Measurements from ENCODE around the gene CACNA1D. TPM values are rescaled to one million over a fixed set of nuclear protein-coding genes. Genes with fewer than 3 reads are reported as not detected.

The CACNA1D gene
- polyA plus RNA-seq, 1 donor (not counting 4 experiments of a cell fraction or from before 2014, with no cell fraction given) = 0.20 TPM

DNA sequence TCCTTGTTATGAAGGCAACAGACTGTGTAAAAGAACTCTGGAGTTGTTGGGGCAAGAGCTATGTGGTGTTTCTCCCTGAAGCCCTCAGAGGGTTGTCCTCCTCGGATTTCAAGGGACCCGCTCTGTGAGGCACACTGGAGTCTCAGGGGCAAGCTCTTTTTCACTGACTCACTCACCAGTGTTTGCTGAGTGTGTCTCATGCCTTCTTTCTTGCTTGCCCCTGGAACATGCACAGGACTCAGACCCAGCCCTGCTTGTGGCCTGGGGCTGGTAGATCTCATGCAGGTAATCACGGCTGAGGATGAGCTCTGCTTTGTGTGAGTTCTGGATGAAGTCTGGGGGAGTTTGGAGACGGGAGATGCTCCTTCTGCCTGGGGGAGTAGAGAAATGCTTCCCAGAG lies 93.7 kb downstream of the CACNA1D start:
- DNase-seq (ENCODE audit: low read depth, low spot score) = no peak
- dilution Hi-C loops (cut with MboI; ENCODE audit: extremely low pct_ligation_motif_present, low sequenced_read_pairs) = no loop called here
- no peak overlapping the region for H2AFZ ChIP-seq (ENCODE audit: control insufficient read depth, low read length)
- no peaks in the 10 kb centered on the region for H3K27me3 ChIP-seq (ENCODE audit: control insufficient read depth, extremely low read depth, insufficient read depth, low read length)
- no peak overlapping the region for H3K4me3 ChIP-seq (ENCODE audit: control insufficient read depth in 2 of 3, extremely low read depth in 1 of 3, insufficient read depth in 2 of 3, low read depth in 1 of 3, low read length in 3 of 3)
- peaks cover 6% of the 10 kb centered on the region for H3K4me1 ChIP-seq (ENCODE audit: control insufficient read depth, extremely low read depth, insufficient read depth, low read length)
- H3K4me2 ChIP-seq (ENCODE audit: control insufficient read depth, extremely low read depth, insufficient read depth, low read depth, low read length) = no peak overlapping the region
- TF ChIP-seq CTCF (optimal IDR thresholded peaks at IDR 0.05 in 1 of 3, IDR thresholded peaks at IDR 0.05 in 1 of 3, conservative IDR thresholded peaks at IDR 0.05 in 1 of 3; ENCODE audit: extremely low read depth in 1 of 3, insufficient read depth in 2 of 3, low read length in 3 of 3) = no peak
- TF ChIP-seq EZH2 (IDR thresholded peaks at IDR 0.05; ENCODE audit: low read length) = no peak
- no peaks in the 10 kb centered on the region for H3K79me2 ChIP-seq (ENCODE audit: control insufficient read depth, insufficient read depth, low read length)
- H3K9ac ChIP-seq (ENCODE audit: control insufficient read depth, extremely low read depth, insufficient read depth, low read length) = no peak overlapping the region
- no peaks in the 10 kb centered on the region for H3K9me1 ChIP-seq (ENCODE audit: control insufficient read depth, extremely low read depth, insufficient read depth, low read length)
- H3K27ac ChIP-seq (ENCODE audit: control insufficient read depth, insufficient read depth, low read length) = no peak overlapping the region
- H3K36me3 ChIP-seq (ENCODE audit: control insufficient read depth in 2 of 2, extremely low read depth in 1 of 2, insufficient read depth in 2 of 2, low read length in 2 of 2) = no peaks in the 10 kb centered on the region
- no peaks in the 10 kb centered on the region for H3K9me3 ChIP-seq (ENCODE audit: control insufficient read depth, low read depth, low read length)
- FAIRE-seq = no peak
- no peaks in the 10 kb centered on the region for H4K20me1 ChIP-seq (ENCODE audit: control insufficient read depth, extremely low read depth, insufficient read depth, low read length)

DNA sequence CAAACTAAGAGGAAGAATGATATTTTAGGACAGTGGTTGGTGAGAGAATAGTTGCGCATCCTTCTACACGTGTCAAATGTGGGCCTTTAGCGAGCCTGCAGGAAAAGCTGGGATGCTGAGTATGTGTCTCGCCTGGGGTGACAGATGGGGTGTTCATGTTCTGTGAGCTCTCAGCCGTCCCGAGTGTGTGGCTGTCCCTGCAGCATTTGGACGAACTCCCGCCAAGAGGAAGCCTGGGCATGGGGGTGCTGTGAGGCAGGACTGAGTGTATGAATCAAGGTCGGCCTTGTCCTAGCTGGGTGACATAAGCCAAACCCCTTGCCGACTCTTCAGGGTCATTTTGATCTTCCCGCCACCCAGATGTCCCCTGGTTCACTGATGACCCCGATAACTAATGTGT lies 94.8 kb downstream of the CACNA1D start:
- DNase-seq (ENCODE audit: low read depth, low spot score) (no peak), FAIRE-seq (no peak)
- Histone ChIP-seq H3K4me1 (ENCODE audit: control insufficient read depth, extremely low read depth, insufficient read depth, low read length) (no peaks in the 10 kb centered on the region), H3K4me3 (ENCODE audit: control insufficient read depth in 2 of 3, extremely low read depth in 1 of 3, insufficient read depth in 2 of 3, low read depth in 1 of 3, low read length in 3 of 3) (no peak overlapping the region), H3K36me3 (ENCODE audit: control insufficient read depth in 2 of 2, extremely low read depth in 1 of 2, insufficient read depth in 2 of 2, low read length in 2 of 2) (no peaks in the 10 kb centered on the region), H3K79me2 (ENCODE audit: control insufficient read depth, insufficient read depth, low read length) (no peaks in the 10 kb centered on the region), H2AFZ (ENCODE audit: control insufficient read depth, low read length) (no peak overlapping the region), H3K9me1 (ENCODE audit: control insufficient read depth, extremely low read depth, insufficient read depth, low read length) (no peaks in the 10 kb centered on the region), H3K9me3 (ENCODE audit: control insufficient read depth, low read depth, low read length) (no peaks in the 10 kb centered on the region), H4K20me1 (ENCODE audit: control insufficient read depth, extremely low read depth, insufficient read depth, low read length) (no peaks in the 10 kb centered on the region), H3K27ac (ENCODE audit: control insufficient read depth, insufficient read depth, low read length) (no peak overlapping the region), H3K4me2 (ENCODE audit: control insufficient read depth, extremely low read depth, insufficient read depth, low read depth, low read length) (no peak overlapping the region), H3K27me3 (ENCODE audit: control insufficient read depth, extremely low read depth, insufficient read depth, low read length) (no peaks in the 10 kb centered on the region), H3K9ac (ENCODE audit: control insufficient read depth, extremely low read depth, insufficient read depth, low read length) (no peak overlapping the region)
- TF ChIP-seq CTCF (optimal IDR thresholded peaks at IDR 0.05 in 1 of 3, IDR thresholded peaks at IDR 0.05 in 1 of 3, conservative IDR thresholded peaks at IDR 0.05 in 1 of 3; ENCODE audit: extremely low read depth in 1 of 3, insufficient read depth in 2 of 3, low read length in 3 of 3) = no peak
- no peak for TF ChIP-seq EZH2 (IDR thresholded peaks at IDR 0.05; ENCODE audit: low read length)
- dilution Hi-C loops (cut with MboI; ENCODE audit: extremely low pct_ligation_motif_present, low sequenced_read_pairs) = no loop called here
